IMR-90 (cell line): Measurements from ENCODE around the gene CCDC33. TPM values are rescaled to one million over a fixed set of nuclear protein-coding genes. Genes with fewer than 3 reads are reported as not detected.

Experiments
- ATAC-seq: fragments of 200-7000 bp; cut with Tn5 transposase; 2 replicates; pipeline ENCODE4 v1.9.1; 2020; ENCODE audit warnings: low read depth, mild to moderate bottlenecking, moderate library complexity
- BruUV-seq: library from RNA; stranded (reverse); fragments of 400-500 nt; replicated peaks from 2 replicates; lab custom pipeline; 2021; lab: Mats Ljungman, UMichigan
- CTCF ChIA-PET: fragments of 300-600 bp; formaldehyde crosslinking; extraction: SDS; loops from one replicate; lab custom pipeline; 2021; ENCODE audit warnings: antibody characterized with exemption; lab: Yijun Ruan, JAX
- POLR2A ChIA-PET: fragments of 300-600 bp; sonication (Branson Sonifier 250); formaldehyde crosslinking; loops from one replicate; lab custom pipeline; 2022; ENCODE audit warnings: antibody characterized with exemption; ENCODE audit not compliant: unreplicated experiment; lab: Charles Lee
- DNase-seq: peaks from one replicate; pipeline ENCODE4 v3.0.0; 2013
- H2AFZ ChIP-seq: replicated peaks from 2 replicates; pipeline ENCODE3; 2013; ENCODE audit warnings: low read length, mild to moderate bottlenecking; ENCODE audit not compliant: poor library complexity
- H2AK5ac ChIP-seq: 2 replicates; pipeline ENCODE4 v1.6.1; 2013; ENCODE audit warnings: low read depth, low read length, inconsistent platforms
- H2AK9ac ChIP-seq: replicated peaks from 2 replicates; pipeline ENCODE3; 2013; ENCODE audit warnings: mild to moderate bottlenecking, low read depth, low read length, moderate library complexity; ENCODE audit not compliant: poor library complexity
- H2BK120ac ChIP-seq: 2 replicates; pipeline ENCODE4 v1.6.1; 2013; ENCODE audit warnings: low read depth, low read length, inconsistent platforms
- H2BK15ac ChIP-seq: 3 replicates; pipeline ENCODE4 v1.6.1; 2013; ENCODE audit warnings: low read depth, low read length, inconsistent platforms
- H2BK20ac ChIP-seq: 2 replicates; pipeline ENCODE4 v1.6.1; 2013; ENCODE audit warnings: low read depth, mild to moderate bottlenecking, inconsistent platforms, low read length, moderate library complexity
- H2BK5ac ChIP-seq: 2 replicates; pipeline ENCODE4 v1.6.1; 2013; ENCODE audit warnings: mild to moderate bottlenecking, low read depth, low read length, inconsistent platforms; ENCODE audit not compliant: poor library complexity, severe bottlenecking
- H3K14ac ChIP-seq: replicated peaks from 2 replicates; pipeline ENCODE4 v1.6.1; 2013; ENCODE audit warnings: low read depth, low read length, inconsistent platforms
- H3K18ac ChIP-seq: 2 replicates; pipeline ENCODE4 v1.6.1; 2013; ENCODE audit warnings: low read depth, low read length, control low read depth
- H3K23ac ChIP-seq: 2 replicates; pipeline ENCODE4 v1.6.1; 2013; ENCODE audit warnings: low read depth, low read length, inconsistent platforms
- H3K27ac ChIP-seq: 2 replicates; pipeline ENCODE4 v1.5.1; 2013; ENCODE audit warnings: mild to moderate bottlenecking, control low read depth, low read length; ENCODE audit not compliant: insufficient read depth
- H3K27me3 ChIP-seq: 2 replicates; pipeline ENCODE4 v1.6.1; 2013; ENCODE audit warnings: low read length; ENCODE audit not compliant: control insufficient read depth, insufficient read depth
- H3K36me3 ChIP-seq: 2 replicates; pipeline ENCODE4 v1.6.1; 2013; ENCODE audit warnings: low read length, mixed read lengths; ENCODE audit not compliant: control insufficient read depth, insufficient read depth
- H3K4ac ChIP-seq: 2 replicates; pipeline ENCODE4 v1.6.1; 2013; ENCODE audit warnings: low read depth, low read length, inconsistent platforms
- H3K4me1 ChIP-seq: 2 replicates; pipeline ENCODE4 v1.6.1; 2013; ENCODE audit warnings: low read length, mixed read lengths; ENCODE audit not compliant: control insufficient read depth, insufficient read depth
- H3K4me2 ChIP-seq: 2 replicates; pipeline ENCODE4 v1.6.1; 2013; ENCODE audit warnings: low read depth, mild to moderate bottlenecking, control low read depth, low read length, moderate library complexity
- H3K4me3 ChIP-seq: 2 replicates; pipeline ENCODE4 v1.5.1; 2013; ENCODE audit warnings: low read depth, mild to moderate bottlenecking, control low read depth, low read length, moderate library complexity; ENCODE audit not compliant: insufficient read depth
- H3K56ac ChIP-seq: 2 replicates; pipeline ENCODE4 v1.6.1; 2013; ENCODE audit warnings: low read length, inconsistent platforms; ENCODE audit not compliant: insufficient read depth; ENCODE audit errors: extremely low read depth
- H3K79me1 ChIP-seq, 2 experiments: 2 replicates each; pipeline ENCODE4 v1.6.1; 2013; ENCODE audit warnings: low read length in 2 of 2, inconsistent platforms in 1 of 2, low read depth in 1 of 2
- H3K9ac ChIP-seq: 2 replicates; pipeline ENCODE4 v1.6.1; 2013; ENCODE audit warnings: low read depth, low read length, control low read depth
- H3K9me1 ChIP-seq: 2 replicates; pipeline ENCODE4 v1.6.1; 2013; ENCODE audit warnings: low read length, inconsistent platforms; ENCODE audit not compliant: insufficient read depth
- H3K9me3 ChIP-seq: 2 replicates; pipeline ENCODE4 v1.6.1; 2013; ENCODE audit warnings: low read length; ENCODE audit not compliant: control insufficient read depth, insufficient read depth
- H4K20me1 ChIP-seq: 2 replicates; pipeline ENCODE4 v1.6.1; 2013; ENCODE audit warnings: low read length, inconsistent platforms; ENCODE audit not compliant: insufficient read depth
- H4K5ac ChIP-seq: 2 replicates; pipeline ENCODE4 v1.6.1; 2013; ENCODE audit warnings: mild to moderate bottlenecking, low read depth, low read length, control low read depth
- H4K8ac ChIP-seq, 2 experiments: 2 replicates each; pipeline ENCODE4 v1.6.1; 2013; ENCODE audit warnings: low read depth in 2 of 2, low read length in 2 of 2, control low read depth in 1 of 2, inconsistent platforms in 1 of 2
- H4K91ac ChIP-seq: 2 replicates; pipeline ENCODE4 v1.6.1; 2013; ENCODE audit warnings: low read depth, low read length, inconsistent platforms; ENCODE audit not compliant: insufficient read depth
- CHD1 ChIP-seq: IDR thresholded peaks from 2 replicates; pipeline ENCODE4 v1.6.1; 2012; ENCODE audit warnings: low read depth, low read length, improper control_type of control experiment
- CTCF ChIP-seq: conservative IDR thresholded peaks from 2 replicates; pipeline ENCODE4 v1.5.1; 2012; ENCODE audit warnings: mild to moderate bottlenecking, low read depth, low read length, improper control_type of control experiment
- MAFK ChIP-seq: IDR thresholded peaks from 2 replicates; pipeline ENCODE4 v1.6.1; 2012; ENCODE audit warnings: low read depth, low read length, improper control_type of control experiment
- MXI1 ChIP-seq: IDR thresholded peaks from 2 replicates; pipeline ENCODE4 v1.6.1; 2012; ENCODE audit warnings: low read depth, mild to moderate bottlenecking, low read length, moderate library complexity, borderline replicate concordance
- NFE2L2 ChIP-seq: fragments of 150-350 bp; IDR thresholded peaks from 2 replicates; pipeline ENCODE4 v1.6.1; 2016; ENCODE audit warnings: low read depth, mild to moderate bottlenecking, low read length
- POLR2A ChIP-seq: IDR thresholded peaks from 2 replicates; pipeline ENCODE4 v1.6.1; 2012; ENCODE audit warnings: mild to moderate bottlenecking, low read depth, low read length
- RAD21 ChIP-seq: IDR thresholded peaks from 2 replicates; pipeline ENCODE4 v1.6.1; 2012; ENCODE audit warnings: low read length, improper control_type of control experiment
- RCOR1 ChIP-seq: IDR thresholded peaks from 2 replicates; pipeline ENCODE4 v1.6.1; 2012; ENCODE audit warnings: mild to moderate bottlenecking, low read length, improper control_type of control experiment; ENCODE audit not compliant: insufficient replicate concordance
- RFX5 ChIP-seq: IDR thresholded peaks from 2 replicates; pipeline ENCODE4 v1.8.0; 2012; ENCODE audit warnings: low read depth, mild to moderate bottlenecking, low read length, moderate library complexity
- SMC3 ChIP-seq: fragments of 150-350 bp; IDR thresholded peaks from 2 replicates; pipeline ENCODE4 v1.6.1; 2016; ENCODE audit warnings: low read depth, mild to moderate bottlenecking, antibody characterized with exemption, low read length, moderate library complexity
- USF2 ChIP-seq: fragments of 150-350 bp; IDR thresholded peaks from 2 replicates; pipeline ENCODE4 v1.6.1; 2017; ENCODE audit warnings: mild to moderate bottlenecking, antibody characterized with exemption, low read length, low read depth
- WGBS, 2 experiments: methylation state at CpG; one replicate each; pipeline versions ENCODE4 v1.1.5 to v1.1.7; 2013; ENCODE audit warnings: missing lambda C conversion rate in 2 of 2; ENCODE audit not compliant: insufficient read length in 1 of 2; ENCODE audit errors: extremely low coverage in 2 of 2; 5-methylcytosine and 5-hydroxymethylcytosine counted together
- dilution Hi-C: fragments of 300-500 bp; cut with HindIII; formaldehyde crosslinking; loops from one replicate; pipeline ENCODE4 v1.14.3; 2018; ENCODE audit warnings: low sequenced_read_pairs; ENCODE audit not compliant: unreplicated experiment
- in situ Hi-C: fragments of 300-500 bp; cut with MboI; formaldehyde crosslinking; loops from 3 replicates; pipeline ENCODE4 v1.14.3; 2019; ENCODE audit warnings: low sequenced_read_pairs, inconsistent platforms, mixed read lengths
- intact Hi-C: fragments of 100-400 bp; cut with micrococcal nuclease; formaldehyde crosslinking; loops from 2 replicates; pipeline ENCODE4 v1.10.0; 2022
- polyA plus RNA-seq, 3 experiments: library from polyadenylated mRNA; depleted of rRNA; stranded (reverse); fragments of >200 nt; gene quantifications; 2 replicates each; pipeline ENCODE4 v1.2.3, GENCODE V29; 2012; ENCODE audit warnings: low replicate concordance in 1 of 3
- total RNA-seq: library from RNA; depleted of rRNA; stranded (reverse); fragments of >200 nt; gene quantifications from 2 replicates; pipeline ENCODE4 v1.2.3, GENCODE V29; 2012

The CCDC33 gene
- total and polyA plus RNA-seq, 2 of the 4 experiments (the other 2 are of a cell fraction): not detected

GRCh38 chr15:74320352-74321247, 84.5 kb downstream of the CCDC33 start:
- Histone ChIP-seq H3K4ac (no peak overlapping the region), H3K4me1 (peaks cover 13% of the 10 kb centered on the region; the same call in 1 of the 2 replicates), H3K4me3 (no peak overlapping the region), H2BK120ac (no peak overlapping the region), H3K14ac (no peak overlapping the region), H4K20me1 (no peaks in the 10 kb centered on the region), H2AFZ (peak overlapping the region; percentile 53), H3K36me3 (no peaks in the 10 kb centered on the region), H2BK5ac (no peak overlapping the region), H2BK20ac (no peak overlapping the region), H3K27me3 (peaks cover 14% of the 10 kb centered on the region), H3K4me2 (no peak overlapping the region), H2AK5ac (no peak overlapping the region), H3K9me3 (no peaks in the 10 kb centered on the region), H4K5ac (no peak overlapping the region), H3K23ac (no peak overlapping the region), H3K9ac (no peak overlapping the region), H4K8ac (no peak overlapping the region), H3K79me1 (no peaks in the 10 kb centered on the region), H2BK15ac (no peak overlapping the region), H3K27ac (no peak overlapping the region), H2AK9ac (peak overlapping the region; percentile 5), H3K56ac (no peak overlapping the region), H3K9me1 (no peaks in the 10 kb centered on the region; the same call in 1 of the 2 replicates), H3K18ac (no peak overlapping the region), H4K91ac (no peak overlapping the region)
- peak; percentile 23 for DNase-seq
- in situ Hi-C loops (loop anchor here (5.0 kb wide), 1 partner anchor 268 kb away; no protein-coding TSS in a partner anchor), intact Hi-C loops (no loop called here), dilution Hi-C loops (no loop called here)
- WGBS, 2 experiments: 67% methylated on average over 1 of the region's 10 CpGs; no CpG with 5 or more reads in 1 of the 2 experiments
- no TSS peak for BruUV-seq
- POLR2A ChIA-PET: no interaction called here
- CTCF ChIA-PET: interaction anchor here (0.6 to 2.8 kb wide), 7 partner anchors 13 to 369 kb away, joined by 3 to 18 read pairs (median 4); no protein-coding TSS in a partner anchor
- TF ChIP-seq RAD21 (peak; percentile 67), SMC3 (peak; percentile 70), RFX5 (no peak), MAFK (no peak), MXI1 (no peak), RCOR1 (no peak), CTCF (peak; percentile 69), CHD1 (no peak), NFE2L2 (no peak), USF2 (no peak), POLR2A (no peak)
- ATAC-seq: peak; percentile 22; the same call in 1 of the 2 replicates
